ENCODE measurements around the gene ATXN7L3.

The ATXN7L3 gene

GRCh38 chr17:44187131-44187899 lies 12.4 kb downstream of the ATXN7L3 start:
- TF ChIP-seq ZBTB7A (tag by site-specific recombination; IDR thresholded peaks at IDR 0.05; ENCODE audit: low read depth) = 0 out of 2 replicates have a peak, but pooled peaks have one; percentile 74
- TF ChIP-seq KLF9 (tag by site-specific recombination; IDR thresholded peaks at IDR 0.05; ENCODE audit: low read depth) = 0 out of 2 replicates have a peak, but pooled peaks have one; percentile 7
- TF ChIP-seq, protein P1, sequence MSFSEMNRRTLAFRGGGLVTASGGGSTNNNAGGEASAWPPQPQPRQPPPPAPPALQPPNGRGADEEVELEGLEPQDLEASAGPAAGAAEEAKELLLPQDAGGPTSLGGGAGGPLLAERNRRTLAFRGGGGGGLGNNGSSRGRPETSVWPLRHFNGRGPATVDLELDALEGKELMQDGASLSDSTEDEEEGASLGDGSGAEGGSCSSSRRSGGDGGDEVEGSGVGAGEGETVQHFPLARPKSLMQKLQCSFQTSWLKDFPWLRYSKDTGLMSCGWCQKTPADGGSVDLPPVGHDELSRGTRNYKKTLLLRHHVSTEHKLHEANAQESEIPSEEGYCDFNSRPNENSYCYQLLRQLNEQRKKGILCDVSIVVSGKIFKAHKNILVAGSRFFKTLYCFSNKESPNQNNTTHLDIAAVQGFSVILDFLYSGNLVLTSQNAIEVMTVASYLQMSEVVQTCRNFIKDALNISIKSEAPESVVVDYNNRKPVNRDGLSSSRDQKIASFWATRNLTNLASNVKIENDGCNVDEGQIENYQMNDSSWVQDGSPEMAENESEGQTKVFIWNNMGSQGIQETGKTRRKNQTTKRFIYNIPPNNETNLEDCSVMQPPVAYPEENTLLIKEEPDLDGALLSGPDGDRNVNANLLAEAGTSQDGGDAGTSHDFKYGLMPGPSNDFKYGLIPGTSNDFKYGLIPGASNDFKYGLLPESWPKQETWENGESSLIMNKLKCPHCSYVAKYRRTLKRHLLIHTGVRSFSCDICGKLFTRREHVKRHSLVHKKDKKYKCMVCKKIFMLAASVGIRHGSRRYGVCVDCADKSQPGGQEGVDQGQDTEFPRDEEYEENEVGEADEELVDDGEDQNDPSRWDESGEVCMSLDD (tag by site-specific recombination; IDR thresholded peaks at IDR 0.05) = peak; percentile 67; the same call in 1 of the 2 replicates
- 0 out of 2 replicates have a peak, but pooled peaks have one; percentile 40 for TF ChIP-seq ZNF580 (tag by site-specific recombination; IDR thresholded peaks at IDR 0.05)
- TF ChIP-seq ZNF664 (tag by site-specific recombination; IDR thresholded peaks at IDR 0.05) = 0 out of 2 replicates have a peak, but pooled peaks have one; percentile 24
- TF ChIP-seq ZBTB6 (tag by site-specific recombination; IDR thresholded peaks at IDR 0.05) = no peak
- peak; percentile 41; the same call in 1 of the 2 replicates for TF ChIP-seq GLIS2 (tag by site-specific recombination; IDR thresholded peaks at IDR 0.05)
- TF ChIP-seq ZNF335 (tag by site-specific recombination; conservative IDR thresholded peaks at IDR 0.05) = peak; percentile 68
- no peak for TF ChIP-seq SCRT2 (tag by site-specific recombination; IDR thresholded peaks at IDR 0.05)
- no peak for TF ChIP-seq ZNF148 (tag by site-specific recombination; IDR thresholded peaks at IDR 0.05; ENCODE audit: borderline replicate concordance)
- H3K9me3 ChIP-seq (ENCODE audit: control insufficient read depth, insufficient read depth, low read depth, low read length) = no peaks in the 10 kb centered on the region
- ChIA-PET CTCF (interaction anchor here (1.0 to 2.1 kb wide), 3 partner anchors 11 to 34 kb away, joined by 3 to 16 read pairs (median 4); no protein-coding TSS in a partner anchor), POLR2A (interaction anchor here (0.6 to 2.9 kb wide), 26 partner anchors 11 to 316 kb away, joined by 3 to 46 read pairs (median 5); partner anchors contain the start of genes ASB16, ATXN7L3, GPATCH8 and GRN)
- H3K36me3 ChIP-seq (ENCODE audit: control insufficient read depth in 2 of 2, insufficient read depth in 1 of 2, low read length in 2 of 2) = peaks cover 8 to 51% of the 10 kb centered on the region in 2 experiments
- peak overlapping the region; percentile 63 for H3K27ac ChIP-seq (ENCODE audit: extremely low read depth, low read depth, low read length)
- H3K4me3 ChIP-seq (ENCODE audit: low read depth, low read length) = peak overlapping the region; percentile 77
- H3K4me1 ChIP-seq (ENCODE audit: control insufficient read depth, insufficient read depth, low read length) = peaks cover 3% of the 10 kb centered on the region

- peak within 1 kb of the TSS; percentile 91 for H3K27ac ChIP-seq (ENCODE audit: extremely low read depth, low read depth, low read length)
- peak within 1 kb of the TSS; percentile 77 for H3K4me3 ChIP-seq (ENCODE audit: low read depth, low read length)
- H3K9me3 ChIP-seq (ENCODE audit: control insufficient read depth, insufficient read depth, low read depth, low read length) = no peaks in the 10 kb centered on the region
- ChIA-PET POLR2A (interaction anchor here (0.6 to 2.9 kb wide), 31 partner anchors 12 to 317 kb away, joined by 3 to 46 read pairs (median 5); partner anchors contain the start of genes ASB16, ATXN7L3, GPATCH8 and GRN), CTCF (interaction anchor here (0.7 to 2.1 kb wide), 10 partner anchors 11 to 308 kb away, joined by 3 to 16 read pairs (median 4); no protein-coding TSS in a partner anchor)
- peaks cover 15 to 51% of the 10 kb centered on the region in 2 experiments for H3K36me3 ChIP-seq (ENCODE audit: control insufficient read depth in 2 of 2, insufficient read depth in 1 of 2, low read length in 2 of 2)
- peaks cover 3% of the 10 kb centered on the region for H3K4me1 ChIP-seq (ENCODE audit: control insufficient read depth, insufficient read depth, low read length)
- peak; percentile 42 for TF ChIP-seq PATZ1 (tag by site-specific recombination; IDR thresholded peaks at IDR 0.05)
- no peak for TF ChIP-seq ZNF169 (tag by site-specific recombination; IDR thresholded peaks at IDR 0.05)
- peak; percentile 95 for TF ChIP-seq KLF8 (tag by site-specific recombination; IDR thresholded peaks at IDR 0.05)
- peak; percentile 90 for TF ChIP-seq ZNF335 (tag by site-specific recombination; conservative IDR thresholded peaks at IDR 0.05)
- 0 out of 2 replicates have a peak, but pooled peaks have one; percentile 20 for TF ChIP-seq ELK4 (IDR thresholded peaks at IDR 0.05; ENCODE audit: borderline replicate concordance, low read depth, low read length)
- peak; percentile 50; the same call in 1 of the 2 replicates for TF ChIP-seq ZNF366 (tag by site-specific recombination; conservative IDR thresholded peaks at IDR 0.05)
- 0 out of 2 replicates have a peak, but pooled peaks have one; percentile 5 for TF ChIP-seq ZNF660 (tag by site-specific recombination; IDR thresholded peaks at IDR 0.05)
- TF ChIP-seq, protein P2, sequence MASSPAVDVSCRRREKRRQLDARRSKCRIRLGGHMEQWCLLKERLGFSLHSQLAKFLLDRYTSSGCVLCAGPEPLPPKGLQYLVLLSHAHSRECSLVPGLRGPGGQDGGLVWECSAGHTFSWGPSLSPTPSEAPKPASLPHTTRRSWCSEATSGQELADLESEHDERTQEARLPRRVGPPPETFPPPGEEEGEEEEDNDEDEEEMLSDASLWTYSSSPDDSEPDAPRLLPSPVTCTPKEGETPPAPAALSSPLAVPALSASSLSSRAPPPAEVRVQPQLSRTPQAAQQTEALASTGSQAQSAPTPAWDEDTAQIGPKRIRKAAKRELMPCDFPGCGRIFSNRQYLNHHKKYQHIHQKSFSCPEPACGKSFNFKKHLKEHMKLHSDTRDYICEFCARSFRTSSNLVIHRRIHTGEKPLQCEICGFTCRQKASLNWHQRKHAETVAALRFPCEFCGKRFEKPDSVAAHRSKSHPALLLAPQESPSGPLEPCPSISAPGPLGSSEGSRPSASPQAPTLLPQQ (tag by site-specific recombination; IDR thresholded peaks at IDR 0.05) = peak; percentile 81
- no peak for TF ChIP-seq ZNF433 (tag by site-specific recombination; IDR thresholded peaks at IDR 0.05; ENCODE audit: low read depth)
Measured at GRCh38 chr17:44186307-44187130, 13.2 kb downstream of the ATXN7L3 start, which contains the start of gene TMUB2. Gene TMUB2 (plus strand): TSS chr17:44186972. CDS start chr17:44187709, 737 bp downstream.
